ENCODE results near the gene LOC128125822.
A peak's percentile ranks its signal among the peaks of the same experiment; 100 is the strongest.
"Not testable (repeated sequence)": the region's sequence is repeated elsewhere in the genome, so short reads cannot be mapped to it uniquely, and the experiment has no call there.

The LOC128125822 gene

GRCh38 chr6:63585652-63586051 is 13.4 kb downstream of the LOC128125822 start:
- not testable (repeated sequence) for H3K9ac ChIP-seq (ENCODE audit: low read depth, low read length); H3K9me3 ChIP-seq (ENCODE audit: control insufficient read depth, insufficient read depth, low read length); H3K4me1 ChIP-seq (ENCODE audit: control insufficient read depth, insufficient read depth, low read length); H3K4me3 ChIP-seq (ENCODE audit: low read depth, low read length); H3K36me3 ChIP-seq (ENCODE audit: control insufficient read depth, insufficient read depth, low read length); H3K27me3 ChIP-seq (ENCODE audit: control insufficient read depth, insufficient read depth, low read length)

DNA sequence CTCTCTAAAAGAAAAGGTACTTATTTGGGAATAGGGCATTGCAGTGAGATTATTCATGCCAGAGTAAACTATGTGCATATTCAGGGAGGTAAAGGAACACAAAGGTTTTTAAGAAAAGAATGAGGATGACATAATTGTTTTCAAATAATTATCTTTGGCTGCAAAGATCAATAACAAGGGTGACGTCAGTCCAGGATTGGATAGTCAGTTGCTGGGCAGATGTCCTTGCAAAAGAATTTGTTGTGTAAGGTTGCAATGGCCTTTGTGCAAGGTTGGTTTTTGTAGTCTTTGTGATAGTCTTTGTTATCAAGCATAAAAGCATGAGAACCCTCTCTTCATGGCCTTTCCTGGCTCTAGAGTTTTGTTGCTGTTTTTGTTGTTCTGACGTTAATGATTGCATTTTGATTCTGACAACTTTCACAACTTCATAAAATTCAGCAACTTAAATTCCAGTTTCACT is 17.7 kb downstream of the LOC128125822 start:
- peaks cover 7% of the 10 kb centered on the region for H3K4me1 ChIP-seq (ENCODE audit: control insufficient read depth, insufficient read depth, low read length)
- H3K4me3 ChIP-seq (ENCODE audit: low read depth, low read length): no peak overlapping the region
- no peaks in the 10 kb centered on the region for H3K36me3 ChIP-seq (ENCODE audit: control insufficient read depth, insufficient read depth, low read length)
- no peaks in the 10 kb centered on the region for H3K9me3 ChIP-seq (ENCODE audit: control insufficient read depth, insufficient read depth, low read length)
- no peak overlapping the region for H3K9ac ChIP-seq (ENCODE audit: low read depth, low read length)
- no peaks in the 10 kb centered on the region for H3K27me3 ChIP-seq (ENCODE audit: control insufficient read depth, insufficient read depth, low read length)

DNA sequence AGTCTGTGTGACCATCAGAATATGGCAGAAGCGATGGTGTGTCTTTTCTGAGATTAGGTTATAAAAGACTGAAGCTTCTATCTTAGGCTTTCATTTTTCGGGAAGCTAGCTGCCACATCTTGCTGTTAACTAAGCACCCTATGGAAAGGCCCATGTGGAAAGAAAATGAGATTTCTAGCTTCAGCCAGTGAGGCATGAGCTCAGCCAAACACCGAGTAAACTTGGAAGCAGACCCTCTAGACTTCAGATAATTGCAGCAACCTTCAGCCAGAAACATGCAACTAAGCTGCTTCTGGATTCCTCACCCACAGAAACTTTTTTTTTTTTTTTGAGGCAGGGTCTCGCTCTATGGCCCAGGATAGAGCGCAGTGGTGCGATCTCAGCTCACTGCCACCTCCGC is 20.6 kb downstream of the LOC128125822 start:
- H3K9ac ChIP-seq (ENCODE audit: low read depth, low read length): no peak overlapping the region
- no peaks in the 10 kb centered on the region for H3K36me3 ChIP-seq (ENCODE audit: control insufficient read depth, insufficient read depth, low read length)
- peaks cover 7% of the 10 kb centered on the region for H3K4me1 ChIP-seq (ENCODE audit: control insufficient read depth, insufficient read depth, low read length)
- no peaks in the 10 kb centered on the region for H3K27me3 ChIP-seq (ENCODE audit: control insufficient read depth, insufficient read depth, low read length)
- H3K9me3 ChIP-seq (ENCODE audit: control insufficient read depth, insufficient read depth, low read length): no peaks in the 10 kb centered on the region
- H3K4me3 ChIP-seq (ENCODE audit: low read depth, low read length): no peak overlapping the region

DNA sequence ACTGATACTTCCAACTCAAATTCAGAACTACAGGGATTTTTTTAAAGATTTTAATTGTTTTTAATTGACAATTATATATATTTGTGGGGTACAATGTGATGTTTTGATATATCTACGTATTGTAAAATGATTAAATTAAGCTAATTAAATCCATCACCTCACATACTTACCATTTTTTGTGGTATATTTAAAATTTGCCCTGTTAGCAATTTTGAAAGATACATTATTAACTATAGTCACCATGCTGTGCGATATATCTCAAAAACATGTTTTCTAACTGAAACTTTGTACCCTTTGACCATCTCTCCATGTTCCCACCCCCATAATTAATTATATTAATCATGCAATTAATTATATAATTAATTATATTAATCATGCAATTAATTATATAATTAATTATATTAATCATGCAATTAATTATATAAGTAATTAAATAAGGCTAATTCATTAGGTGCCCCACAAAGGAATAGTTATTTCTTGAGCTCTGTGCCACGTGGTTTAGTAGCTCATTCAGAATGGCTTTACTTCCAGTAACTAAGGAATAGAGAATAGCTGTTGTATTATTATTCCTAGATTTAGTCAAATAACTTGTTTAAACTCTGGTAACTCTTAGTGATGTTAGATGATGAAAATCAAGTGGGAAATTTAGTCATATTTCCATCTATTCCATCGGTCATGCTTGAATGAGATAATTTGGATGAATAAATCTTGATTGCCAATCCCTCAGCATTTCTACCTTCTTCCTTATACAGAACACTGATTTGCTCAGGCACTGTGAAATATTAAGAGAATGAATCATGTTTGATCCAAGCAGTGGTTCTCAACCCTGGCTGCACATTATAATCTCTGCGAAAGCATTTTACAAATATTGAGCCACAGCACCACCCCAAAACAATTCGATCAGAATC is 25.1 kb downstream of the LOC128125822 start:
- no peaks in the 10 kb centered on the region for H3K4me1 ChIP-seq (ENCODE audit: control insufficient read depth, insufficient read depth, low read length)
- no peaks in the 10 kb centered on the region for H3K36me3 ChIP-seq (ENCODE audit: control insufficient read depth, insufficient read depth, low read length)
- H3K9me3 ChIP-seq (ENCODE audit: control insufficient read depth, insufficient read depth, low read length): no peaks in the 10 kb centered on the region
- peak overlapping the region; percentile 82 for H3K4me3 ChIP-seq (ENCODE audit: low read depth, low read length)
- no peaks in the 10 kb centered on the region for H3K27me3 ChIP-seq (ENCODE audit: control insufficient read depth, insufficient read depth, low read length)
- peak overlapping the region; percentile 28 for H3K9ac ChIP-seq (ENCODE audit: low read depth, low read length)

DNA sequence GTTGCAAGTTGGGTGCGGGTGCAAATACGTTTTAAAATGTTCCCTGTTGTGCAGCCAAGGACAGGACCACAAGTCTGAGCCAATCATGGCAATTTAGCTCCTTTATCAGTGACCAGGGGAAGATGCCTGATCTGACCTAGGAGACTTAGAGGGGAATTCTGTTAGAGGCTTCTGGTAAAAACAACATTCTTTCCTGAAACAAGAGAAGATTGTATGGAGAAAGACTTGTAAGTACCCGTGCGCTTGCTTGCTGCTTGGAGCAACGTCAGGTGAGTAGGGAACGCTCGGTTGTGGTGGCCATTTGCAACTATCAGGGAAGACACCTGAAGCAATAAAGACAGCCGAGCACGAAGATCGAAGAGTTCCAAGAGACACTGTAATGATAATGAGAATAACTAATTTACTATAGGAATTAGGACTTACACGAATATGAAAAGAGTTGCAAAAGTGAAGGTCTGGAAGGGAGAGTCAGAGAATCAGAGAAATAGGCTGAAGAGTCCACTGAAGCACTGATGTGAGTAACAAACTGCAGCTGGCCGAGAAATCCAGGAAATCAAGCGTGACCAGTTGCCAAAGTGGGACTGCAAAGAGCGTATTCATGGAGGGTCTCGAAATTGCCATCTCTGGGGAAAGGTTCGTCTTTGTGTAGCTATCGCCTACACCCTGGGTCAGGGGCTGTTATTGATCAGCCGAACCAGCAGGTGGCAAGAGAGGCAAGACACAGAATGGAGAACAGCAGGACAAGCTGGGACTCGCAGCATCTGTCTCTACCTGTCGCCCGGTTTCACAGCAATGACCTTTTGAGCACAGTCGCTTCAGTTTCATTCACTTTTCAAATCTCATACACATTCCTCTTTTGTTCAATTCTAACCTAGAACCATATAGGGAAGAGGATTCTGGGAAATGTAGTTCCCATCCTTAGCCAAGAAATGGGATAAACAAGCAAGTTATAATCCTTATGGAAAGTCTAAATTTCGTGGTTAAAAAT is 26.1 kb downstream of the LOC128125822 start:
- H3K9ac ChIP-seq (ENCODE audit: low read depth, low read length): peak overlapping the region; percentile 57
- no peaks in the 10 kb centered on the region for H3K27me3 ChIP-seq (ENCODE audit: control insufficient read depth, insufficient read depth, low read length)
- H3K4me1 ChIP-seq (ENCODE audit: control insufficient read depth, insufficient read depth, low read length): no peaks in the 10 kb centered on the region
- no peaks in the 10 kb centered on the region for H3K36me3 ChIP-seq (ENCODE audit: control insufficient read depth, insufficient read depth, low read length)
- peak overlapping the region; percentile 82 for H3K4me3 ChIP-seq (ENCODE audit: low read depth, low read length)
- no peaks in the 10 kb centered on the region for H3K9me3 ChIP-seq (ENCODE audit: control insufficient read depth, insufficient read depth, low read length)

- H3K9me3 ChIP-seq (ENCODE audit: control insufficient read depth, insufficient read depth, low read length): no peaks in the 10 kb centered on the region
- no peaks in the 10 kb centered on the region for H3K27me3 ChIP-seq (ENCODE audit: control insufficient read depth, insufficient read depth, low read length)
- no peaks in the 10 kb centered on the region for H3K4me1 ChIP-seq (ENCODE audit: control insufficient read depth, insufficient read depth, low read length)
- no peaks in the 10 kb centered on the region for H3K36me3 ChIP-seq (ENCODE audit: control insufficient read depth, insufficient read depth, low read length)
- no peak overlapping the region for H3K4me3 ChIP-seq (ENCODE audit: low read depth, low read length)
- no peak overlapping the region for H3K9ac ChIP-seq (ENCODE audit: low read depth, low read length)
Measured at GRCh38 chr6:63599243-63599642, 27.0 kb downstream of the LOC128125822 start.

DNA sequence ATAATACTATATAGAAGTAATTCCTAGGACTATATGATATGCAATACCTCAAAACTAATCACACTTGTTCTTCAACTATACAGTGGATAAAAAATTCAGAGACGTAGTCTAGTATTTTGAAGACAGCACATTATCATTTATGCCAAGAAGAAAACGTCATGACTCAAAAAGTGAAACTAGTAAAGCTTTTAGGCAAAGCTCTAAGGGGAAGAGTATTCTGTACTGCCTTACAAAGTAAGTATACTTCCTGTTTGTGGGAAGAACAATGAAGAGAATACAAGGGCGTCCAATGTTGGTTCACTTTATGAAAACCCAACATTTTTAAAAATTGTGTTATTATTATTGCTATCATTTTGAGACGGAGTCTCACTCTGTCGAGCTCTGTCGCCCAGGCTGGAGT is 27.9 kb downstream of the LOC128125822 start:
- no peaks in the 10 kb centered on the region for H3K27me3 ChIP-seq (ENCODE audit: control insufficient read depth, insufficient read depth, low read length)
- H3K36me3 ChIP-seq (ENCODE audit: control insufficient read depth, insufficient read depth, low read length): no peaks in the 10 kb centered on the region
- H3K4me3 ChIP-seq (ENCODE audit: low read depth, low read length): no peak overlapping the region
- no peaks in the 10 kb centered on the region for H3K4me1 ChIP-seq (ENCODE audit: control insufficient read depth, insufficient read depth, low read length)
- H3K9ac ChIP-seq (ENCODE audit: low read depth, low read length): no peak overlapping the region
- no peaks in the 10 kb centered on the region for H3K9me3 ChIP-seq (ENCODE audit: control insufficient read depth, insufficient read depth, low read length)

DNA sequence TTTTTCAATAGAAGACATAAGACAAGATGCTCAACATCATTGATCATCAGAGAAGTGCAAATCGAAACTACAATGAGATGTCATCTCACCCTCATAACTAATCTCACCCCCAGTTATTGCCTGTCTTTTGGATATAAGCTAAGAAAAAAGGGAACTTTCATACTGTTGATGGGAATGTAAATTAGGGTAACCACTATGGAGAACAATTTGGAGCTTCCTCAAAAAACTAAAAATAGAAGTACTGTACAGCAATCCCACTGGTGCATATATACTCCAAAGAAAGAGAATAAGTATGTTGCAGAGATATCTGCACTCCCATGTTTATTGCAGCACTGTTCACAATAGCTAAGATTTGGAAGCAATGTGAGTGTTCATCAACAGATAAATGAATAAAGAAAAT is 37.0 kb downstream of the LOC128125822 start:
- Histone ChIP-seq H3K36me3 (ENCODE audit: control insufficient read depth, insufficient read depth, low read length) (no peaks in the 10 kb centered on the region), H3K9ac (ENCODE audit: low read depth, low read length) (no peak overlapping the region), H3K27me3 (ENCODE audit: control insufficient read depth, insufficient read depth, low read length) (no peaks in the 10 kb centered on the region), H3K4me3 (ENCODE audit: low read depth, low read length) (no peak overlapping the region), H3K9me3 (ENCODE audit: control insufficient read depth, insufficient read depth, low read length) (no peaks in the 10 kb centered on the region), H3K4me1 (ENCODE audit: control insufficient read depth, insufficient read depth, low read length) (no peaks in the 10 kb centered on the region)

- Histone ChIP-seq H3K4me3 (ENCODE audit: low read depth, low read length) (no peak overlapping the region), H3K9ac (ENCODE audit: low read depth, low read length) (no peak overlapping the region), H3K4me1 (ENCODE audit: control insufficient read depth, insufficient read depth, low read length) (no peaks in the 10 kb centered on the region), H3K9me3 (ENCODE audit: control insufficient read depth, insufficient read depth, low read length) (no peaks in the 10 kb centered on the region), H3K36me3 (ENCODE audit: control insufficient read depth, insufficient read depth, low read length) (no peaks in the 10 kb centered on the region), H3K27me3 (ENCODE audit: control insufficient read depth, insufficient read depth, low read length) (no peaks in the 10 kb centered on the region)
Measured at GRCh38 chr6:63610944-63611343, 38.7 kb downstream of the LOC128125822 start.

DNA sequence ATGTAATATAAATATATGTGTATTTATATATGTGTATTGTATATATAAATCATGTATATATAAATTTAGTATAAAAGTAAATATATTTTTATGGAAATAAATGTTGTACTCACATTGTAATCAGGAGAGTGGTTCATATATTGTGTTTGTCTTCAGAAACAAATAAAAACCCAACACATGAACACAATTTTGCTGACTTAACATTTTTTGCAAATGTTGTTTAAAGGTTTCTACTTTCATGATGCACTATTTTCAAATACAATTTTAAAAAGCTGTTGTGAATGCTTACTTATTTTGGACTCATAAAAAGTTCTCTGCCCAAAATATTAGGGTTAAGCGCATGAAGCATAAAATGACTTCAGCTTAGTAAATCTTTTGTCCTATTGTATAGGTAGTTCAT is 39.3 kb downstream of the LOC128125822 start:
- Histone ChIP-seq H3K4me3 (ENCODE audit: low read depth, low read length) (no peak overlapping the region), H3K9ac (ENCODE audit: low read depth, low read length) (no peak overlapping the region), H3K4me1 (ENCODE audit: control insufficient read depth, insufficient read depth, low read length) (no peaks in the 10 kb centered on the region), H3K9me3 (ENCODE audit: control insufficient read depth, insufficient read depth, low read length) (no peaks in the 10 kb centered on the region), H3K36me3 (ENCODE audit: control insufficient read depth, insufficient read depth, low read length) (no peaks in the 10 kb centered on the region), H3K27me3 (ENCODE audit: control insufficient read depth, insufficient read depth, low read length) (no peaks in the 10 kb centered on the region)

GRCh38 chr6:63615590-63615989 is 43.3 kb downstream of the LOC128125822 start:
- Histone ChIP-seq H3K27me3 (ENCODE audit: control insufficient read depth, insufficient read depth, low read length) (no peaks in the 10 kb centered on the region), H3K9me3 (ENCODE audit: control insufficient read depth, insufficient read depth, low read length) (no peaks in the 10 kb centered on the region), H3K4me1 (ENCODE audit: control insufficient read depth, insufficient read depth, low read length) (no peaks in the 10 kb centered on the region), H3K4me3 (ENCODE audit: low read depth, low read length) (no peak overlapping the region), H3K9ac (ENCODE audit: low read depth, low read length) (no peak overlapping the region), H3K36me3 (ENCODE audit: control insufficient read depth, insufficient read depth, low read length) (no peaks in the 10 kb centered on the region)

Measured in iPS-15b (cell line).